HG03103 (cell line): Measurements from ENCODE around the gene PRIMA1.

Experiments
- ATAC-seq: cut with Tn5 transposase; IDR thresholded peaks from one replicate; pipeline ENCODE4 v1.9.1; 2021; ENCODE audit warnings: low read depth; ENCODE audit not compliant: unreplicated experiment

PRIMA1 gene, protein sequence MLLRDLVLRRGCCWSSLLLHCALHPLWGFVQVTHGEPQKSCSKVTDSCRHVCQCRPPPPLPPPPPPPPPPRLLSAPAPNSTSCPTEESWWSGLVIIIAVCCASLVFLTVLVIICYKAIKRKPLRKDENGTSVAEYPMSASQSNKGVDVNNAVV

DNA sequence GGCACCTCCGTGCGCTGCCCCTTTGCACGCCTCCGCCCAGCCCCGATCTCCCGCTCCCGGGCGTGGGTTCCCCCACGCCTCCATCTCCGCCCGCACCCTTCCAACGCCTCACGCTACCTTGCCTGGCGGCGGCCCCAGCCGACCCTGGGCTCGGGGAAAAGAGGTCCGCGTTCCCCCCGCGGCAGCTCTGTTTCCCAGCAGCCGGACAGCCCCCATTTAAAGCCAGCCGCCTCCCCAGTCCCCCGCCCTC is at the start of gene PRIMA1:
TSS of gene PRIMA1 (minus strand) at position 193 of the 250 bp plus-strand sequence. CDS start 767 bp downstream, outside the sequence.
- ATAC-seq, result no peak

DNA sequence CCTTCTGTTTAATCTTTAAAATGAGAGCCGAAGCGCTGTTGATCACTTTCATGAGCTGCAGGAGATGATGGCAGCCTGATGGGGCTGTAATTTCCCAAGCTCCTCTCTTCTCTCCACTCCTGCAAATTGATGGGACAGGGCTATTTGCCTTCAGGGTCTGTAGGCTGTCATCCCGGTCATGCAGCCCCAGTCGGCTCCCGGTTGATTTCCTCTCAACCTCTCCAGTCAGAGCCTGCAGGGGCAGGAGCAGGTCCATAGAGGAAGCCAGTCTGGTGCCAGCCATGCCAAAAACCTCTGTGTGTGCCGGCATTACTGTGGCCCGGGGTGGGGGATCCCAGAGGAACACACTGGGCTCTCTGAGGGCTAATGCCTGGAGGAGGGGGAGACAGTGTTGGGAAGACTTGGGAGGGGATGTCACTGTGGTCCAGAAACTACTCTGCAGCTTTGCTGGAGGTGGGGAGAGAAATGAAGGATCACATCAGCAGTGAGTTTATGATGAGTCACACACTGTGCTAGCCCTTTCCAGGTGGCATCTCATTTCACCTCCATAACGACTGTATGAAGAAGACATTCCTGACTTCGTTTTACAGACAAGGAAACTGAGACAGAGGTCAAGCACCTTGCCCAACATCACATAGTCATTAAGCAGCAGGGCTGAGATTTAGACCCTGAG is 46.5 kb upstream of the PRIMA1 start:
- no peak for ATAC-seq

DNA sequence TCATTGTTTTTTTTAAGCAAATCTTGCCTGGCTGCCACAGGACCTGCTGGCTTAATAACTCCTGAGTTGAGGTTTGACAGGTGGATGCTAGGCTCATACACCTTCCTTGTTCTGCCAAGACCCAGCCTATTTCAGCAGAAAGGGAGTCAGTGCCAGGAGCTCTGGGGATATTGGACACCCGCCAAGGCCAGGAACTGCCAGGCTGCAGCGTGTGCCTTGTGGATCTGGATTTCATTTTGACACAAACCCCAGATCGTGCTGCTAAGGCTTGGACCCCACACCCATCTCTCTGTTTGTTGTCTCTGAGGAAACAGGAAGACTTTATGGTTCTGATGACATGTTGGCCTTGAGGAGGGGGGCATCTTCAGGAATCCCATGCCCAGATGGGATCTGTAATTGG is 44.4 kb upstream of the PRIMA1 start:
- no peak for ATAC-seq

DNA sequence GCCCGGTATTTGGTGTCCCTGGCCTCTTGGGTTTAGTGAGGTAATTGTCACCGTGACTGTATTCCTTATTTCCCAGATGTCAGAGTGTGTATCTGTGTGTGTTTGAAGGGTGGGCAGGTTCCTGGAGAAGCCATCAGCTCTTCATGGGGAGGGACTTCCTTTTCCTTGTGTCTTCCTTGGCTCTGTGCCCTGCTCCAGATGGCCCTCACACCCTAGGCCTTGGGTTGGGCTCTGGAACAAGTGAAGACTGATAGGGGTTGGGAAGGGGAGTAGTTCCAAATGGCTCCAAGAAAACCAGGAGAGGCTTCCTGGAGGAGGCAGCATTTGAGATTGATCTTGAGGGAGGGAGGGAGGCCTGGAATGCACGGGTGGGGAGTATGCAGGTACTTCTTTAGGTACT is 43.8 kb upstream of the PRIMA1 start:
- ATAC-seq, result no peak

DNA sequence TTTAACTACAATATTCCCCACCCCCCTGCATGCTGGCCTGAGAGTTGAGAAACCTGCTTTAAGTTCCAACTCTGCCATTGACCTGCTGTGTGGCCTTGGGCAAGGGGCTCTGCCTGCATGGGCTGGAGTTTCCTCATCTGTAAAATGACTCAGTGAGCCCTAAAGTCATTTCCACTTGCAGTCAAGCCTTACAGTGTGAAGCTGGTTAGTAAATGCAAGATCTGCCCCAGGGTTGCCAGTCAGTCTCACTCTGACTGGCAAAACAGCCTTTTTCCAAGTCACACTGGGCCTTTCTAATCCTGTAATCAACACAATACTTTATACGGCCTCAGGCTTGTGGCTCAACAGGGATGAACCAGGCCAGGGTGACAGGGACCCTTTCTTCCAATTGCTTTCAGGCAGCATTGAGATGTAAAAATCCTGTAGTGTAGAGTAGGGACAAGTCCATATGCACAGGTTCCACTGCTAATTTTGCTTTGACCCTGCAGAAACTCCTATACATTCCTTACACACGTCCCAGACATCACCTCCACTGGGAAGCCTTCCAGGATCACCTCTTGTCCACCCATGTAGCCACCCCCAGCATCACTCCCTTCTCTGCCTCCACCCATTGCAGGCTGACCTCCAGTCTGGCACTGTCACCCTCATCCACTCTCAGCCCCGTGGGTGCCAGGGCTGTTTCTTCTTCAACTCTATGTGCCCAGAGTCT is 42.6 kb upstream of the PRIMA1 start:
- ATAC-seq, result no peak

DNA sequence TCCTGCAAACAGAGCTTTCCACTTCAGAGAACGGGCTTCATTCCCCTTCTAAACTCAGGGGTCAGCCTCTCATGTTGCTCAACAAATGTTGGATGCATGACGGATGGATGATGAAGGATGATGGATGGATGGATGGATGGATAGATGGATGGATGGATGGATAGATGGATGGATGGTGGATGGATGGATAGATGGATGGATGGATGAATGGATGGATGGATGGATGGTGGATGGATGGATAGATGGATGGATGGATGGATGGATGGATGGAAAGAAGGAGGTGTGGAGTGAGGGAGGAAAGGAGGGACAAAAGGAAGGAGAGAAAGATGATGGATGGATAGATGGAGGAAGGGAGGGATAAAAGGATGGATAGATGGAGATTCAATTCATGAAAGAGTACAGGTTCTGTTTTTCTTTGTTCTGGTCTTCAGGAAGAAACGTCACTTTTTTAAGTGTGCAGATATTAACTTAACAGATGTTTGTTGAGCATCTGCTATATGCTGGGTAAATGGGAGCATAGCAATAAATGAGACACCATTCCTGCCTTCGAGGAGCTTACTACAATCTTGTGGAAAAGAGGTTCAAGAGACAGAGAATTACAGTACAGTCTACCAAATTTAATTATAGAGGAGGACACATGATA is 41.7 kb upstream of the PRIMA1 start:
- no peak for ATAC-seq

DNA sequence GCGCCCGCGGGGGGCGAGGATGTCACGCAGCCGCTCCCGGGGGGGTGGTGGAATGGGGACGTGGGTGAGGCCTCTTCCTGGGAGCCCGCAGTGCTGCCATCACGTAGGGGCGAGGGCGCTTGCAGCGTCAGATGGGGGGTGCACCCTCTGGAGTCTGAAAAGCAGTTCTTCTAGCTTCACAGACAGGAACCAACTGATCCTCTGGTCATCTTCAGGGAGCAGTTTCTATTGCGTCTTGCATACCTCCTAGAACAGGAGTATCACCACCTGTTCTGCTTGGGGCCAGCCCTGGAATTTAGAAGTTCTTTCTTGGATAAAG is 36.9 kb upstream of the PRIMA1 start:
- ATAC-seq, result no peak

DNA sequence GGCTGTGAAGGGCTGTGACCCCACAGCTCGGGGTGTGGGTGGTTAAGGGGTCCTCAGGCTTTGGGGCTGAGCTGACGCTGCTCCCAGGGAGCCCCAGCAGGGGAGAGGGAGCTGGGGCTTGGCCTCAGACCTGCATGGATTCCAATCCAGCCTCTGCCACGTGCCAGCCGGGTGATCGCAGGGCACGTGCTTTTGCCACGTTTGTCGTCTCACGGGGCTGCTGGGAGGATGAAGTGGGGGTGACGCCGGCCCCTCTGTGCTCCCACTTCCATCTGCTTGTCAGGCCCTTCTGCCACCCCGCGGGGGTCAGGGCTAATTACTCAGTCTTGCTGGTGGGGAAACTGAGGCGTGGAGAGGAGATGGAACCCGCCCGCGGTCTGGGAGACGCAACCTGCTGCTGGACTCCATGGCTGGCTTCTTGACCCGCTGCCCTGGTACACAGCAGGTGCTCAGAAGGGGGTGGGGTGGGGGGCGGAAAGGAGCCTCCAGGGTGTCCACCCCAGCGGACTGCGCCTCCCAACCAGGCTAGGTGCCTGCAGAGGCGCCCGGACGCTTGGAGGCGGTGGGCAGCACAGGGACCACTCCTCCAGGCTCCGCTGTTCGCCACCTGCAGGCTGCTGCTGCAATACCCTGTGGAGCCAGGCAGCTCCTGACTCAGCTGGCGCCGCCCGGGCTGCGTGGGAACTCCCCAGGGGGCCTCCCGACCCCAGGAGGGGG is 36.4 kb upstream of the PRIMA1 start:
- ATAC-seq, result no peak

DNA sequence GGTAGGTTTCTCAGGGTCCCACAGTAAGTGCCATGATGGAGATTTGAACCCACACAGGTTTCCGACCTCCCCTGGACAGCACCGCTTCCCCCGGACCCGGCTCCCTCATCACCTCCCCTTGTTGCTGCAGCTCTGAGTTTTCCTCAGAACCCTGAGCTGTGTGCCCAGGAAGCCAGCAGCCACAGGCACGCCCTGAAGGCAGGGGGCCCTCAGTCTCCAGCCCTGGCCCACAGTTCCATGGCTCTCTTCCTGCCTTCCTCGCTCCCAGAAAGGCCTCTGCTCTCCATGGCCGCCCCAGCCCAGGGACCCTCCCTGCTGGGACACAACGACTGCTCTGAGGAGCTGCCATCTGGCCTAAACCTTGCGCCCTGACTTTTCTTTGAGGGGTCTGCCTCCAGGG is 35.8 kb upstream of the PRIMA1 start:
- ATAC-seq, result no peak

DNA sequence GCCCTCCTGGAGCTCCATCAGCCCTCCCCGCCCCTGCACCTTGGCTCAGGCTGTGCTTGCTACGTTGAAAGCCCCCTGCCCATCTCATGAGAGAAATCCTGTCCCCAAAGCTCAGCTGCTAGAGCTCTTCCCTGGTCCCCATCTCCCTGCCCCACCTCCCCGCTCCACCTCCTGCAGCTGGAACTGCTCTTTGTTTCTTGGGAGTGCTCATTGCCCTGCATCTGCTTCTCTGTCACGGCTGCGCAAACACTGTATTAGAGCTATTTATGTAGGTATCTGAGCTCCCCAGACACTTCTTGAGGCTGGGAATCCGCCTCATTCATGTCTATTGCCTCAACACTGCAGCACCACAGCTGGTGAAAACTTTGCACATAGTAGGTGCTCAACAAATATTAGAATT is 32.8 kb upstream of the PRIMA1 start:
- no peak for ATAC-seq

DNA sequence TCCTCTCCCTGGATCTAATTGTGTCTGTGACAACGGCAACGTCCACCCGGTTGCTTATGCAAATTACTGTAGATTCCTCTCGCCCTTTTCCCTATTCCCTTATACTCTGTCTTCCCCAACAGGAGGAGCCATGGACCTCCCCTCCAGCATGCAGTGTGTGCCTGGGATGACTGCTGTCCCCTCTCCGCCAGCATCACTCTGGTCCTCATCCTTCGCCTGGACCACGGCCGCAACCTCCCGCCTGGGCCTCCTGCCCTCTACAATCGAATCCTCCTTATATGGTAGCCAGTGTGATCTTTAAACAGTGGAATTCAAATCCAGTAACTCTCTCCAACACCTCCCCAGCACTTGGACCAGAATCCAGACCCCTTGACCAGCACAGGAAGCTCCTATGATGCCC is 30.6 kb upstream of the PRIMA1 start:
- ATAC-seq, result no peak

DNA sequence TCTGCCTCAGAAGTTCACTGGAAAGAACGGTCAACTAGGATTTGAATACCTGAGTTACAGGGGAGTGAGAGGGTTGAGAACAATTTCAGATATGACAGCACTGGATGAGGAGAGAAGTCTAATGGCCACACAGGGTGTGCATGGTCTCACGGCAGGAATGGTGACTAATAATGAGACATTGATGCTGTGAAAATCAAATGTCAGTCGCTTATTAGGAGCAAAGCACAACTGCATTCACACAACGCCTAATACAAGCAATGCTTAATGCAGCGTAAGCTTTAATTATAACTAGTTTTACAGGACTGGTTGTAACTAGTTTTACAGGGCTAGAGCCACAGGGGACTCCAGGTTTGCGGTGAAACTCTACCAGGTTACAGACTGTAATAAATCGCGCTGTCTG is 23.4 kb upstream of the PRIMA1 start:
- ATAC-seq, result no peak

DNA sequence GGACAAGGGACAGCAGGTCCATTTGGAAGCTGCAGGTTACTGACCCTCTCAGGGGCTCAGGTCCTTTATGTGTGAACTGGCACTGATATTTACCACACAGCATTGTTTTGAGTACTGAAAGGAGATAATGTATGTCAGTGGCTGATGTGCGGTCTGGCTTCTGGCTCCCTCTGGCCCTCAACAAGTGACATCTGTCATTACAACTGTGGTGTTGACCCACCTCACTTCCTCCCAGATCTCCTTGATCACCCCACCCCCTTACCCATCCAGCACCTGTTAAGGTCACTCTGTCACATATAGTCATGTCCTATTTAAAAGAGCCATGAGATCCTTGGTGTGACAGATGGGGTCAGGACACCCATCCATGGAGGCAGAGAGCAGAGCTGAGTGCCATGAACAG is 22.7 kb upstream of the PRIMA1 start:
- no peak for ATAC-seq

DNA sequence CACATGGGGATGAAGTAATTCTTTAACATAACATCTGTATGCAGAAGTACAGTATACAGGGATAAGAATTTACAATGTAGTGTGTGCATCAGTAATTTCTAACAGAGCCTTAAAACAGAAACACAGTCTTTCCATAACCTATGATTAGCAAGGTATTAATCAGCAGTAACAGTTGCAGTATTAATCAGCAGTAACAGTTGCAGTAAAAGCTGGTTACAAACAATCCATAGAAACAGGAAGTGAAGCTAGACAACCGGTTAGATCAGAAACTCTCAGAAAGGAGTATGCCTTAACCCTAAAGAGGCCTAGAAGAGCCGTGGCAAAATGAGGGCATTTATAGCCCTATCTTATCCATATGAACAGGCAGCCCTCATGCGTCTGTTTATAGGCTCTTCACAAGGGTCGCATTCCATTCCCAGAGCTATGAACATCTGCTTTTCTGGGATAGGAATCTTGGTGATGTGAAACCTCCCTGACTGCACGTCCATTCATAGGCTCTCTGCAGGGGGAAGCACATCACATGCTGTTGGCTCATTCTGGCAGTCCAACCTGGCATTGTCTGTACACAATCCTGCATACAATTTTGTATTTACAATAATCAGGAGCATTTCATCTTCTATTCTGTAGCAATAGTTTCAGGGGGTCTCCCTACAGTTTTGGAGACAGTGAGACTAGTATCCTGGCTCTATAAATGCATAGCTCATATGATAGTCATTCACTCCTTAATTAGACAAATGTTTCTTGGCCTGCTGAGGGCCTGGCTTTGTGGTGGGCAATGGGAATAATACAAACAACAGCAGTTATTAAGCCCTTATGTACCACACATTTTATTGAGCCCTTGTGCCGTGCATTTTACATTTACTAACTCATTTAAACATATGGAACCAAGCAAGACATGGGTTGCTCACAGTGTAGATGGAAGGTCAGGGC is 21.5 kb upstream of the PRIMA1 start:
- peak; percentile 66 for ATAC-seq

DNA sequence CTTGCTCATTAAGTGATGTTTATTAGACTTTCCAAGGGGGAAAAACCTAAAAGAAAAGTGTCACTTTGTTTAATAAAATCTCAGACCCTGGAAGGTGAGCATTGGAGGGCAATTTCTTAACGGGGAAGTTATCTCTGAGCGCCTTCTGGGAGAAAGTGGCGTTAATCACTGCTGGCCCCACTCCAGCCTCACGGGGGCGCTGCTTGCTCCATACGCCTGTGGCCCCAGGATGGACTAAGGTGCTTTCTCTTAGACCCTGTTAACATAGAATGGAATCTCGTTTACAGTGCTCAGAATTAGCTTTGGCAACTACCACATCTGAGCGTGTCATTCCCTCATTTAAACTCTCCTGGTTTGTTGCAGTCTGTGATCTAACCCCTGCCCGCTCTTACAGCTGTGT is 16.4 kb upstream of the PRIMA1 start:
- no peak for ATAC-seq

DNA sequence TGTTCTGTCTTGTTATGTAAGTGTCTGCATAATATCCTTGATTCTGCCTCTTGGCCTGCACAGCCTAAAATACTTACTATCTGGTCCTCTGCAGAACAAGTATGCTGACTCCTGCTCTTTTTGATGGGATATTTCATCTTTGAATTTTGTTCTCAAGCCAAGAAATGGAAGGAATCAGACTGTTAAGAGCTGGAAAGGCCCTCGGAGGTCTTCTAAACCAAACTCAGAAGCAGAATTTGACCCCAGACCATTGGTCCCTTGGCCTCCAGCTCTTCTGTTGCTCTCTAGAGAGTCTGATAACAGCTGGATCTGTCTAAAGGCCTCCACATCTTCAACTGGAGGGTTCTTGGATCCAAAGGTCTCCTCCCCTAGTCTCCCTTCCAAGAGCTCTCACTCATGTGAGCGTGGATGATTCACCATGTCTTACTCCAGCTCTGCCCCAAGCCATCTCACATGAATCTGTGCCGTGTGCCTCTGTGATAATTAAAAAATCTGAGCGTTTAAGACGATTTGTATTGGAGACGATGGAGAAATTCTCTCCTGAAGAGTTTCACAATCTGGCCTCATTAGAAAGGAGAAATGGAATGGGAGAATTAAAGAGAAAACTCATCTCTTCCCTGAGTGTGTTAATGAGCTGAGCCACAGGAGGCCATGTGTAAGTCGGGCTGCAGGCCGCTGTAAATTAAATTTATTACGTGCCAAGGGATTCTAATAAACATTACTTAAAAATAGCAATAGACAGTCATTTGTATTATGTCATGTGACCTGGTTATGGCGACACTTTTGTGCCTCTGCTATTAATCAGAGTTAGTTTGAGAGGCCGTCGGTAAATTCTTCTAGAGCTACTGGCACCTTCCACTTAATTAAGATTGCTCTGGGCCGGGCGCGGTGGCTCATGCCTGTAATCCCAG is 15.4 kb upstream of the PRIMA1 start:
- ATAC-seq, result no peak

DNA sequence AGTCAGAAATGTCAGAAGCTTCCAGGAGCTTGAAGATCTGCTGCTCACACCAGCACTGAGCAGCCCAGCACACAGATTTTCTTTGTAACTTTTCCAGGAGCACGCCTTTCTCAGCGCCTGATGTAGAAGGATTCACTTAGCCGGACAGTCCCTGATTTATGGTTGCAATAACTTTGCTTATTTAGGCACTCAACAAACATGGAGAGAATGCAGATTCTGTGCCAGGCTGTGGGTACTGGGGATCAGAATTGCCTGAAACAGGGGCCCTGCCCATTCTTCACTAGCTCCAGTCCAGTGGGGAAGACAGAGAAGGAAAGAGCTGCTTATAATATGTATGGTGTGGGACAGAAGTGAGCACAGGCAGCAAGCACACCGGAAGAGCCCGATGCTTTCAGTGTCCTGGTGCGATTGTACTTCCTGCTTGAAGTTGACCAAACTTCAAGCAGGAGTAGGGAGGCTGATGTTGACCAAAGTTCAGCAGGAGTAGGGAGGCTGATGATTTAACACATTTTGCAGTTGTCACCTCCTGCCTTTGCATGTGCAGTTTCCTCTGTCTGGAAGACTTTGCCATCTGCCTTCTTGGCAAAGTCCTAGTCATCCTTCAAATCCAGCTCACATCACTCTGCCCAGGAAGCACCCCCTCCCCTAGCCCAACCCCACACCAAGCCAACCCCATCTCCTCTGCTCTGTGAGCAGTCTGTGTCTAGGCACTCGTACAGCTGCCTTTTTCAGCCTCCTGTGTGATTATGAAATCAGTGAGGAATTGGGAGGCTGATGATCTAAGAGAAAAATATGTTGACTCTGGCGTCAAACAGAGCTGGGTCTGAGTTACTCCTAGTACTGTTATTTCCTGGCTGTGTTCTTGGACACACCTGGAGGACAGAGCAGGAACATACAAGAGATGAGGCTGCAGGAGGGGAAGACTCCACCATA is 12.0 kb upstream of the PRIMA1 start:
- no peak for ATAC-seq

DNA sequence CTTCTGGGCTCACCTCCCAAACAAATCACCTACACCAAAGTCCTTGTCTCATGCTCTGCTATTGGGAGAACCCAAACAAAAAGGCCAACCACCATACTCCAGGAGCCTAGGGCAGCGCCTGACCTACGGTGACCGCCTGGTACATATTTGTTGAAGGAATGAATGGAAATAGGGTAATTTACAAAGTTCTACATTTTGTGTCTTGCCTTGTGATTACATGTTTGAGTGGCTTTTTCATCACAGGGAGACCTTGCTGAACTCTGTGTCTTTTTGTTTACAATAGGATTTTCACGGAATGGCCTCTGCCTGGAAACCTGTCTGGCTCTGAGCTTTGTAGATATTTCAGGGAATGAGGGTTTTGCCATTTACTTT is 11.3 kb upstream of the PRIMA1 start:
- ATAC-seq, result no peak
